ENCODE data around the gene DERL3. TPM values are rescaled to one million over a fixed set of nuclear protein-coding genes. Genes with fewer than 3 reads are reported as not detected.

Gene DERL3
- total and polyA plus RNA-seq, 8 donors, result 0.45 to 24.5 (median 7.1) TPM

DNA sequence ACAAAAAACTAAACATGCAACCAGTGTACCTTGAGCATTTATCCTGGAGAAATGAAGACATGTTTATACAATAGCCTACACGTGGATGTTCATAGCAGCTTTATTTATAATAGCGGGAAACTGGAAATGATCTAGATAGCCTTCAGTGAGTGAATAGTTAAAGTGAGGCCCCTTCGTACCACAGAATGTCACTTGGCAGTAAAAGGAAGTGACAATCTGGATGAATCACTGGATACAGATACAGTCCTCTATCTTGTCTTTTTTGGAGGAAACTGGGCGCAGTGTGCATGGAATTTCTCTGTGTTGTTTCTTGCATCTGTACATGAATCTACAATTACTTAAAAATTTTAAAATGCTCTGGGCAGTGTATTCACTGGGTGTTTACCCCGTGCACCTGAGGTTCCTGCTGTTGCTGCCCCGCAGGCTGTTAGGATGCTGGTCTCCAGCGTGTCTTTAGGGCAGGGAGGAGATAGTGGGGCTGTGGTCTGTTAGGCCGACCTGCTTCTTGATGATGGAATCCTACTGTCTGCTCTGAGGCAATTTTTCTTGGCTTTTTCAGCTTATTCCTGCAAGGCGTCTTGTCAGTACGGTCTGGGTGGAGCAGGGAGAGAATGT, 23.2 kb downstream of the DERL3 start:
- no peak for DNase-seq
- H3K4me3 ChIP-seq, result no peak overlapping the region
- H3K27ac ChIP-seq, result no peak overlapping the region
- peaks cover 31 to 91% (median 86%) of the 10 kb centered on the region in 4 donors for H3K36me3 ChIP-seq
- TF ChIP-seq POLR2A (IDR thresholded peaks at IDR 0.05), result no peak
- TF ChIP-seq POLR2AphosphoS5 (IDR thresholded peaks at IDR 0.05), result no peak
- no peaks in the 10 kb centered on the region for H3K9me3 ChIP-seq
- no peaks in the 10 kb centered on the region for H3K4me1 ChIP-seq
- no peaks in the 10 kb centered on the region for H3K27me3 ChIP-seq
- intact Hi-C loops (cut with DNase I; ENCODE audit: low total_unique reads), result no loop called here
- 61 to 88% (median 77%) methylated on average over 8 to 10 of the region's 10 CpGs for WGBS, 5 donors

DNA sequence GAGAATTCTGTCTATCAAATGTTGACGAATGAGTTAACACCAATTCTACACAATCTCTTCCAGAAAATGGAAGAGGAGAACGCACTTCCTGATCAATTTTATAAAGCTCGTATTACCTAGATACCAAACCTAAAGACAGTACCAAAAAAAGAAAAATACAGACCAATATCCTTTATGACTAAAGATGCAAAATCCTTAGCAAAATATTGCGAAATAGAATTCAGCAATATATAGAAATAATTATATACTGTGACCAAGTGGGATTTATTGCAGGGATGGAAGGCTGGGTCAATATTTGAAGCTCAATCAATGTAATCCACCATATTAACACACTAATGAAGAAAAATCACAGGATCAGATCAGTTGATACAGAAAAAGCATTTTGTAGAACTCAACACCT, 26.4 kb downstream of the DERL3 start:
- TF ChIP-seq, protein P1, sequence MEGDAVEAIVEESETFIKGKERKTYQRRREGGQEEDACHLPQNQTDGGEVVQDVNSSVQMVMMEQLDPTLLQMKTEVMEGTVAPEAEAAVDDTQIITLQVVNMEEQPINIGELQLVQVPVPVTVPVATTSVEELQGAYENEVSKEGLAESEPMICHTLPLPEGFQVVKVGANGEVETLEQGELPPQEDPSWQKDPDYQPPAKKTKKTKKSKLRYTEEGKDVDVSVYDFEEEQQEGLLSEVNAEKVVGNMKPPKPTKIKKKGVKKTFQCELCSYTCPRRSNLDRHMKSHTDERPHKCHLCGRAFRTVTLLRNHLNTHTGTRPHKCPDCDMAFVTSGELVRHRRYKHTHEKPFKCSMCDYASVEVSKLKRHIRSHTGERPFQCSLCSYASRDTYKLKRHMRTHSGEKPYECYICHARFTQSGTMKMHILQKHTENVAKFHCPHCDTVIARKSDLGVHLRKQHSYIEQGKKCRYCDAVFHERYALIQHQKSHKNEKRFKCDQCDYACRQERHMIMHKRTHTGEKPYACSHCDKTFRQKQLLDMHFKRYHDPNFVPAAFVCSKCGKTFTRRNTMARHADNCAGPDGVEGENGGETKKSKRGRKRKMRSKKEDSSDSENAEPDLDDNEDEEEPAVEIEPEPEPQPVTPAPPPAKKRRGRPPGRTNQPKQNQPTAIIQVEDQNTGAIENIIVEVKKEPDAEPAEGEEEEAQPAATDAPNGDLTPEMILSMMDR (IDR thresholded peaks at IDR 0.05), result no peak
- TF ChIP-seq POLR2A (IDR thresholded peaks at IDR 0.05) (no peak), EP300 (IDR thresholded peaks at IDR 0.05) (no peak), POLR2AphosphoS5 (IDR thresholded peaks at IDR 0.05) (no peak)
- DNase-seq, result no peak
- H3K4me3 ChIP-seq, result no peak overlapping the region
- 95 to 97% (median 96%) methylated on average over 4 of the region's 4 CpGs for WGBS, 5 donors
- H3K9me3 ChIP-seq, result no peaks in the 10 kb centered on the region
- H3K27ac ChIP-seq, result no peak overlapping the region
- intact Hi-C loops (cut with DNase I; ENCODE audit: low total_unique reads), result no loop called here
- no peaks in the 10 kb centered on the region for H3K27me3 ChIP-seq
- peaks cover 19 to 91% (median 81%) of the 10 kb centered on the region in 4 donors for H3K36me3 ChIP-seq
- no peaks in the 10 kb centered on the region for H3K4me1 ChIP-seq

DNA sequence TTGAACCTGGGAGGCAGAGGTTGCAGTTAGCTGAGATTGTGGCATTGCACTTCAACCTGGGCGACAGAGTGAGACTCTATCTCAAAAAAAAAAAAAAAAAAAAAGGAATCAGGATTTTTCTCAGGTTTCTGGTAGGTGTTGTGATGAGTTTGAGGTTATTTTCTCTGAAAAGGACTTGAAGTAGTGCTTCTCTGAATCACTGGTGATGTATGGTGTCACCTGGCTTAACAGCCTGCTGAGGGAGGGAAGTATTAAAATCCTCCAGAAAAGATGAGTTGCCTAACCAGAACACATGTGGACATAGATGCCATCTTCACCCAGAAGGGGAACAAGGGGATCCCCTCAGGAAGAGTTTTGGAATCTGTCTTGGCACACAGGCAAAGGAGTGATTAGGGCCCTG, 32.0 kb downstream of the DERL3 start:
- no peaks in the 10 kb centered on the region for H3K9me3 ChIP-seq
- WGBS, 5 donors, result 80 to 100% (median 93%) methylated on average over 1 of the region's 1 CpG
- intact Hi-C loops (cut with DNase I; ENCODE audit: low total_unique reads), result no loop called here
- H3K4me3 ChIP-seq, result no peak overlapping the region
- TF ChIP-seq POLR2AphosphoS5 (IDR thresholded peaks at IDR 0.05) (no peak), EP300 (IDR thresholded peaks at IDR 0.05) (no peak), POLR2A (IDR thresholded peaks at IDR 0.05) (no peak)
- TF ChIP-seq, protein P1 (IDR thresholded peaks at IDR 0.05), result no peak
- DNase-seq, result no peak
- H3K36me3 ChIP-seq, result peaks cover 47 to 100% (median 96%) of the 10 kb centered on the region in 4 donors
- H3K4me1 ChIP-seq, result no peaks in the 10 kb centered on the region
- no peak overlapping the region for H3K27ac ChIP-seq
- H3K27me3 ChIP-seq, result no peaks in the 10 kb centered on the region

DNA sequence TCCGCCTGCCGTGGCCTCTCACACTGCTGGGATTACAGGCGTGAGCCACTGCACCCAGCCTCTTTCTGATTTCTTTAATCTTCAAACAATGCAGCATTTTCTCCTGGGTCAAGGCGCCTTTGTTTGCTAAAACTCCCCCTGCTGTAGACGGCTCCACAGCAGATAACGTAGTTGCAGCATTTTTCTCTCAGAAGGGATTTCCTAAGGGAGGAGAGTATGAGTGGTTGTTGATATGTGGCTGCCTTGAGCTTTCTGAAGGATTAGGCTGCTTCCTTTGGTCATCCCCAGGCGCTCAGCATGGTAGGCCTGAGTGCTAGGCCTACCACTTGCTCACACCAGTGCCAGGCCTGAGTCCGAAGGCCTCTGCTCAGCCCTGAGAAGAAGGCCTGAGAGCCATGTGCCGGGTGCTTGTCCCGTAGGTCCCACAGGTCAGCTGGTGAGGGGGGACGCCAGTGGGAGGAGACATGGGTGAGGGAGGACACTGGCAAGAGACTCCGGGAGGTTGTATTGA, 34.0 kb downstream of the DERL3 start:
- DNase-seq, result peak in 1 of 2 donors; percentile 46
- Histone ChIP-seq H3K9me3 (no peaks in the 10 kb centered on the region), H3K27me3 (no peaks in the 10 kb centered on the region), H3K4me3 (no peak overlapping the region), H3K27ac (no peak overlapping the region), H3K4me1 (no peaks in the 10 kb centered on the region), H3K36me3 (peaks cover 62 to 100% (median 96%) of the 10 kb centered on the region in 4 donors)
- intact Hi-C loops (cut with DNase I; ENCODE audit: low total_unique reads), result no loop called here
- no peak for TF ChIP-seq EP300 (IDR thresholded peaks at IDR 0.05)
- no peak for TF ChIP-seq POLR2A (IDR thresholded peaks at IDR 0.05)
- TF ChIP-seq, protein P1 (IDR thresholded peaks at IDR 0.05), result no peak
- no peak for TF ChIP-seq POLR2AphosphoS5 (IDR thresholded peaks at IDR 0.05)
- WGBS, 5 donors, result 38 to 62% (median 60%) methylated on average over 11 to 12 of the region's 12 CpGs

All from stomach (tissue), 9 donors.